Trophoblast cell (in vitro differentiated cells and primary cell): ENCODE measurements around the gene SMOC1.

ENCODE experiments used
- DNase-seq, 2 donors: peaks; one replicate each; pipeline ENCODE4 v3.0.0-alpha.2; 2016
- H2AFZ ChIP-seq: 2 replicates; pipeline ENCODE4 v1.6.1; 2013; ENCODE audit warnings: low read length, moderate library complexity, mild to moderate bottlenecking; ENCODE audit not compliant: insufficient read depth, poor library complexity
- H2AK5ac ChIP-seq: 2 replicates; pipeline ENCODE4 v1.6.1; 2013; ENCODE audit warnings: mild to moderate bottlenecking, low read length
- H2BK120ac ChIP-seq: 2 replicates; pipeline ENCODE4 v1.6.1; 2013; ENCODE audit warnings: low read length, mild to moderate bottlenecking, moderate library complexity; ENCODE audit not compliant: insufficient read depth, poor library complexity
- H2BK12ac ChIP-seq: 2 replicates; pipeline ENCODE4 v1.6.1; 2013; ENCODE audit warnings: mild to moderate bottlenecking, low read length, moderate library complexity
- H2BK5ac ChIP-seq: 2 replicates; pipeline ENCODE4 v1.6.1; 2013; ENCODE audit warnings: low read length, low read depth, moderate library complexity, mild to moderate bottlenecking; ENCODE audit not compliant: poor library complexity
- H3K14ac ChIP-seq: 2 replicates; pipeline ENCODE4 v1.6.1; 2013; ENCODE audit warnings: mild to moderate bottlenecking, low read length
- H3K18ac ChIP-seq: 2 replicates; pipeline ENCODE4 v1.6.1; 2013; ENCODE audit warnings: mild to moderate bottlenecking, low read length
- H3K23ac ChIP-seq: 2 replicates; pipeline ENCODE4 v1.6.1; 2013; ENCODE audit warnings: low read length
- H3K27ac ChIP-seq: 2 replicates; pipeline ENCODE4 v1.5.1; 2013; ENCODE audit warnings: low read depth, mild to moderate bottlenecking, inconsistent platforms, low read length, moderate library complexity
- H3K27me3 ChIP-seq: 2 replicates; pipeline ENCODE4 v1.6.1; 2013; ENCODE audit warnings: inconsistent platforms, mild to moderate bottlenecking, low read length, moderate library complexity; ENCODE audit not compliant: insufficient read depth
- H3K36me3 ChIP-seq, 2 experiments: 1 replicate in 1 of 2; 2 replicates in 1 of 2; pipeline ENCODE4 v1.6.1; 2013; ENCODE audit warnings: low read length in 2 of 2, mild to moderate bottlenecking in 2 of 2, moderate library complexity in 1 of 2; ENCODE audit not compliant: insufficient read depth in 2 of 2, control insufficient read depth in 1 of 2
- H3K4ac ChIP-seq: 2 replicates; pipeline ENCODE4 v1.6.1; 2013; ENCODE audit warnings: low read depth, mild to moderate bottlenecking, low read length, moderate library complexity
- H3K4me1 ChIP-seq, 2 experiments: 1 replicate in 1 of 2; 2 replicates in 1 of 2; pipeline ENCODE4 v1.6.1; 2013; ENCODE audit warnings: low read length in 2 of 2, mild to moderate bottlenecking in 2 of 2, moderate library complexity in 1 of 2; ENCODE audit not compliant: insufficient read depth in 2 of 2, control insufficient read depth in 1 of 2
- H3K4me2 ChIP-seq: 2 replicates; pipeline ENCODE4 v1.6.1; 2013; ENCODE audit warnings: inconsistent platforms, mild to moderate bottlenecking, low read length, moderate library complexity
- H3K4me3 ChIP-seq: 2 replicates; pipeline ENCODE4 v1.5.1; 2013; ENCODE audit warnings: mild to moderate bottlenecking, low read depth, low read length, inconsistent platforms
- H3K79me1 ChIP-seq: one replicate; pipeline ENCODE4 v1.6.1; 2013; ENCODE audit warnings: low read length
- H3K79me2 ChIP-seq: 2 replicates; pipeline ENCODE4 v1.6.1; 2013; ENCODE audit warnings: low read length, mild to moderate bottlenecking; ENCODE audit not compliant: control insufficient read depth, insufficient read depth, poor library complexity
- H3K9ac ChIP-seq: 2 replicates; pipeline ENCODE4 v1.6.1; 2013; ENCODE audit warnings: mild to moderate bottlenecking, low read length
- H3K9me3 ChIP-seq: 2 replicates; pipeline ENCODE4 v1.6.1; 2013; ENCODE audit warnings: low read depth, mild to moderate bottlenecking, control low read depth, inconsistent platforms, low read length; ENCODE audit not compliant: insufficient read depth
- H4K12ac ChIP-seq: 2 replicates; pipeline ENCODE4 v1.6.1; 2013; ENCODE audit warnings: low read depth, mild to moderate bottlenecking, low read length, moderate library complexity
- H4K8ac ChIP-seq: 2 replicates; pipeline ENCODE4 v1.6.1; 2013; ENCODE audit warnings: low read depth, mild to moderate bottlenecking, low read length, moderate library complexity
- H4K91ac ChIP-seq: one replicate; pipeline ENCODE4 v1.6.1; 2013; ENCODE audit warnings: low read depth, mild to moderate bottlenecking, low read length, moderate library complexity
- WGBS: extraction: QIAGEN DNeasy Blood & Tissue Kit; methylation state at CpG from one replicate; pipeline ENCODE4 v1.1.7; 2013; ENCODE audit warnings: missing lambda C conversion rate; ENCODE audit not compliant: insufficient read length, insufficient coverage; ENCODE audit errors: extremely low coverage; 5-methylcytosine and 5-hydroxymethylcytosine counted together

Gene SMOC1

DNA sequence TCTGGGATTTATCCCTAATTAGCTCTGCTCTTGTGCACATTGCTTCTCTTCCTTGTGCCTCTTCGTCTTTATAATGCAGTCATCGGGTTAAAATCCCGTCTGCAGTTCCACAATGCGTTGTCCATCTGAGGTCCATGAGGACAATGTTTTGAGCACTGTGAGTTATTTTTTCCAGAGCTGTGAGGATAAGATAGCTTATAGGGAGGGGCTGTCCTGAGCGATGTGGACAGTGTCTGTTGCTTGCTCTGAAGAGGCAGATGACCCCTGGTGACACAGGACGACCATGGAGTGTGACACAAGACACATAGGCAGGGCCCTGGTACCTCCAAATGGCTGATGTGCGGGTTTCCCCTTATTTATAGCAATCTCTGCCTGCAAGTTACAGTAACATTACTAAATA lies 132.5 kb downstream of the SMOC1 start:
- Histone ChIP-seq H4K91ac (no peak overlapping the region), H3K4me2 (no peak overlapping the region), H3K14ac (no peak overlapping the region), H4K8ac (no peak overlapping the region), H2BK12ac (no peak overlapping the region), H2AFZ (no peak overlapping the region), H3K9me3 (no peaks in the 10 kb centered on the region), H2BK120ac (no peak overlapping the region), H2AK5ac (no peak overlapping the region), H3K18ac (no peak overlapping the region), H3K79me2 (no peaks in the 10 kb centered on the region), H4K12ac (no peak overlapping the region), H3K79me1 (no peaks in the 10 kb centered on the region), H2BK5ac (no peak overlapping the region), H3K9ac (no peak overlapping the region), H3K23ac (no peak overlapping the region), H3K4me3 (no peak overlapping the region), H3K4ac (no peak overlapping the region), H3K36me3 (no peaks in the 10 kb centered on the region), H3K27ac (no peak overlapping the region), H3K27me3 (no peaks in the 10 kb centered on the region), H3K4me1 (peaks cover 3 to 6% of the 10 kb centered on the region in 2 experiments)
- no peak for DNase-seq
- no CpG with 5 or more reads among the region's 7 CpGs for WGBS

DNA sequence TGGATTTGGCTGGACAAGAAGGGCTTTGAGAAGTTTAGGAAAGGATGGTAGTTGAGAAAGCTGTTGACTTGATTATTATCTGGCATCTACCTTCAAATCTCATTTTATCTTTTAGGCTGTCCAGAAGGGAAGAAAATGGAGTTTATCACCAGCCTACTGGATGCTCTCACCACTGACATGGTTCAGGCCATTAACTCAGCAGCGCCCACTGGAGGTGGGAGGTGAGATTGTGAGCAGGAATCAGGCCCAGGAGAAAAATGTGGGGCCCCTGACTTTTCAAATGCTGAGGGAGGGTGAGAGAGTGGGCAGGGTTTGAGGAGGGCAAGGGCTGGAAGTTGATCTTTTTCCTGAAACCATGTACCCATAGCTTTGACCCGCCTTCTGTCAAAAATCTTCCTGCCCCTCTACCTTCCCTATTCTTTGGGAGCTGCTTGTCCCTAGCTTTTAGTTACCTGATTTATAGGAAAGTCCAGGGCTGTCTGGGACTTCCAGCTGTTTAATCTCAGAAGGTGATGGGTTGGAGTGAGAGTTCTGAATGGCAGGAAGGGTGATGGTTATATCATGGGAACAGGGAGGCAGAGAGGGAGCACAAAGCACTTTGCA lies 134.2 kb downstream of the SMOC1 start:
- Histone ChIP-seq H3K4ac (no peak overlapping the region), H3K14ac (no peak overlapping the region), H3K18ac (no peak overlapping the region), H3K27ac (no peak overlapping the region), H2BK120ac (no peak overlapping the region), H2AK5ac (no peak overlapping the region), H3K4me3 (no peak overlapping the region), H2BK12ac (no peak overlapping the region), H3K9me3 (no peaks in the 10 kb centered on the region), H3K9ac (no peak overlapping the region), H3K23ac (no peak overlapping the region), H3K79me1 (no peaks in the 10 kb centered on the region), H4K8ac (no peak overlapping the region), H3K4me1 (peaks cover 3 to 6% of the 10 kb centered on the region in 2 experiments), H4K12ac (no peak overlapping the region), H2BK5ac (no peak overlapping the region), H2AFZ (no peak overlapping the region), H3K36me3 (no peaks in the 10 kb centered on the region), H4K91ac (no peak overlapping the region), H3K27me3 (no peaks in the 10 kb centered on the region), H3K4me2 (no peak overlapping the region), H3K79me2 (no peaks in the 10 kb centered on the region)
- WGBS: no CpG with 5 or more reads among the region's 2 CpGs
- peak; percentile 16 to 59 for DNase-seq

DNA sequence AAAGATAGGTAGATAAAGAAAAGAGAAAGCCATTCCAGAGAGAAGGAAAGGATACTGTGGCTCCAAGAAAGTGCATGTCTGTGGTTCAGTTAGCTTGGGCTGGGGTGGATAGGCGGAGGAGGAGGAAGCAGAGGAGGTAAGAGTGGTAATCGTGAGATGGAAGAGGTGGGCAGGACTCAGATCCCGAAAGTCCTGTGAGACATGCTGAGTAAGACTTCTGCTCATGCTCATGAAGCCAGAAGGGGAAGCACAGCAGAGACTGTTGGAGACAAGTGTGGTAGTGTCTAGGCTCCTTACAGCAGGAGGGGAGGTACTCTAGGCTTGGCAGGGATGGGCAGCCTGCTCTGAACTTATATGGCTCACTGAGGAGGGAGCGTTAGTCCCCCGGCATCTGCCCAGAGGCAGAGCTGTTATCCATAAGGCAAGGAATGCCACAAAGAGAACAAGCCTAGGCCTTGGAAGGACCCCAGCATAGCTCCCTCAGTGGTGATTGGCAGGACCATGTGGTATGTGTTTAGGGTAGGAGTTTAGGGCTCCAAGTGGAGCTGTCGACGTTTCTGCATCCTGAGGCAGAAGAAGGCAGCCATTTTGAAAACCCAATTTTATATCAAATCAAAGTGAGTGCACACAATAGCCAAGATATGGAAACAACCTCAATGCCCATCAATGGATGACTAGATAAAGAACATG lies 135.3 kb downstream of the SMOC1 start:
- H3K4ac ChIP-seq: no peak overlapping the region
- DNase-seq: no peak
- H3K4me2 ChIP-seq: no peak overlapping the region

DNA sequence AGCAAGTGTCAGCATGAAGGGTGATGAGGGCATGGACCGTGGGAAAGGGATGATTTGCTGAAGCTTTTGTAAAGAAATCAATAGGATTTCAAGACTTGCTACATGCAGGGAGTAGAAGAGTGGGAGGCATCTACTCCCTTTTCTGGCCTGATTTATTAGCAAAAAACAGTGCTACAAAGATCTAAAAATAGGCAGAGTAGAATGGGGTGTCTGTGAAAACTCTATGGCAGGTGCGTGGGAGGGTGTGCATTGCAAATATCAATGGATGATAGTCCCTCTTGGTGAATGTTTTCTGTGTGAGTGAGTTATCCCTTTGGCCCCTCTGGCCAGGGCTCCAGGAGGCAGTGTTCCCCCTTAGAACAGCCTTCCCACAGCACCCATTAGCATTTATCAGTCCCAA lies 139.0 kb downstream of the SMOC1 start:
- no peak overlapping the region for H3K4me3 ChIP-seq
- no peak overlapping the region for H2BK120ac ChIP-seq
- no peak overlapping the region for H3K9ac ChIP-seq
- H3K14ac ChIP-seq: no peak overlapping the region
- H3K27ac ChIP-seq: no peak overlapping the region
- H3K79me2 ChIP-seq: no peaks in the 10 kb centered on the region
- no peaks in the 10 kb centered on the region for H3K27me3 ChIP-seq
- no peak overlapping the region for H2BK12ac ChIP-seq
- H3K4ac ChIP-seq: no peak overlapping the region
- DNase-seq: no peak
- no peaks in the 10 kb centered on the region for H3K79me1 ChIP-seq
- H3K9me3 ChIP-seq: peaks cover 4% of the 10 kb centered on the region
- H2AFZ ChIP-seq: no peak overlapping the region
- no peak overlapping the region for H4K91ac ChIP-seq
- H2BK5ac ChIP-seq: no peak overlapping the region
- H3K23ac ChIP-seq: no peak overlapping the region
- no peak overlapping the region for H3K18ac ChIP-seq
- no peak overlapping the region for H3K4me2 ChIP-seq
- H4K8ac ChIP-seq: no peak overlapping the region
- H4K12ac ChIP-seq: no peak overlapping the region
- H2AK5ac ChIP-seq: no peak overlapping the region
- no peaks in the 10 kb centered on the region for H3K36me3 ChIP-seq
- no CpG with 5 or more reads among the region's 2 CpGs for WGBS
- no peaks in the 10 kb centered on the region for H3K4me1 ChIP-seq

More for the DNA sequence above, 135.3 kb downstream of the SMOC1 start:
- Histone ChIP-seq H4K12ac (no peak overlapping the region), H3K23ac (no peak overlapping the region), H3K9ac (no peak overlapping the region), H3K4me3 (no peak overlapping the region), H3K79me1 (no peaks in the 10 kb centered on the region), H2BK120ac (no peak overlapping the region), H3K4me1 (peaks cover 3 to 6% of the 10 kb centered on the region in 2 experiments), H2AFZ (no peak overlapping the region), H3K79me2 (no peaks in the 10 kb centered on the region), H3K18ac (no peak overlapping the region), H3K9me3 (peaks cover 2% of the 10 kb centered on the region), H3K14ac (no peak overlapping the region), H2BK12ac (no peak overlapping the region), H3K27me3 (no peaks in the 10 kb centered on the region), H4K91ac (no peak overlapping the region), H2BK5ac (no peak overlapping the region), H4K8ac (no peak overlapping the region), H2AK5ac (no peak overlapping the region), H3K36me3 (no peaks in the 10 kb centered on the region), H3K27ac (no peak overlapping the region)
- WGBS: no CpG with 5 or more reads among the region's 7 CpGs
